Naive thymus-derived CD8-positive, alpha-beta T cell (primary cell): Measurements from ENCODE around the gene FGF13. TPM values are rescaled to one million over a fixed set of nuclear protein-coding genes. Genes with fewer than 3 reads are reported as not detected.

Experiments used
- ATAC-seq, 2 donors: fragments of 150-1000 bp; cut with Tn5 transposase in 1 of 2; sonication (Bioruptor Pico), chemical (Tn5 transposase) in 1 of 2; 1 replicate in 1 of 2; 2 replicates in 1 of 2; pipeline ENCODE4 v1.10.0; 2021; ENCODE audit warnings: mild to moderate bottlenecking in 2 of 2, moderate library complexity in 2 of 2
- POLR2A ChIA-PET: fragments of 350-600 bp; sonication (Branson Sonifier 250); formaldehyde crosslinking; loops from one replicate; lab custom pipeline; 2021; ENCODE audit warnings: antibody characterized with exemption; lab: Charles Lee
- DNase-seq, 10 donors: peaks; one replicate each; pipeline versions ENCODE4 v3.0.0 to v3.0.0-alpha.2; 2020 to 2022
- H3K27ac Mint-ChIP-seq, 10 donors: one replicate each; pipeline ENCODE4 v1.8.0; 2020 to 2022; ENCODE audit warnings: mild to moderate bottlenecking in 10 of 10, mixed read lengths in 10 of 10, moderate library complexity in 4 of 10, inconsistent platforms in 1 of 10
- H3K27me3 Mint-ChIP-seq, 5 donors: one replicate each; pipeline ENCODE4 v1.8.0; 2021 to 2022; ENCODE audit warnings: mixed read lengths in 5 of 5
- H3K36me3 Mint-ChIP-seq, 3 donors: one replicate each; pipeline ENCODE4 v1.8.0; 2020 to 2022; ENCODE audit warnings: mixed read lengths in 3 of 3, mild to moderate bottlenecking in 2 of 3, inconsistent platforms in 1 of 3
- H3K4me1 Mint-ChIP-seq, 4 donors: one replicate each; pipeline ENCODE4 v1.8.0; 2021 to 2022; ENCODE audit warnings: mixed read lengths in 4 of 4
- H3K4me3 Mint-ChIP-seq, 10 donors: one replicate each; pipeline ENCODE4 v1.8.0; 2020 to 2022; ENCODE audit warnings: mild to moderate bottlenecking in 10 of 10, mixed read lengths in 10 of 10, moderate library complexity in 6 of 10, inconsistent platforms in 1 of 10
- H3K9me3 Mint-ChIP-seq, 9 donors: one replicate each; pipeline ENCODE4 v1.8.0; 2020 to 2022; ENCODE audit warnings: mixed read lengths in 9 of 9, mild to moderate bottlenecking in 3 of 9, inconsistent platforms in 1 of 9, moderate library complexity in 1 of 9
- polyA plus RNA-seq, 3 donors: library from polyadenylated mRNA; unstranded; fragments of 300-500 nt; fragmentation: Illumina TruSeq; gene quantifications; one replicate each; pipeline ENCODE4 v1.2.3, GENCODE V29; 2021
- total RNA-seq, 8 experiments: library from RNA in 2 of 8; stranded (reverse) in 2 of 8; gene quantifications; one replicate each; pipeline ENCODE4 v1.2.3 and lab custom pipeline; 2021 to 2026

FGF13 gene
- total and polyA plus RNA-seq, 5 experiments from 2014 or later = not detected

DNA sequence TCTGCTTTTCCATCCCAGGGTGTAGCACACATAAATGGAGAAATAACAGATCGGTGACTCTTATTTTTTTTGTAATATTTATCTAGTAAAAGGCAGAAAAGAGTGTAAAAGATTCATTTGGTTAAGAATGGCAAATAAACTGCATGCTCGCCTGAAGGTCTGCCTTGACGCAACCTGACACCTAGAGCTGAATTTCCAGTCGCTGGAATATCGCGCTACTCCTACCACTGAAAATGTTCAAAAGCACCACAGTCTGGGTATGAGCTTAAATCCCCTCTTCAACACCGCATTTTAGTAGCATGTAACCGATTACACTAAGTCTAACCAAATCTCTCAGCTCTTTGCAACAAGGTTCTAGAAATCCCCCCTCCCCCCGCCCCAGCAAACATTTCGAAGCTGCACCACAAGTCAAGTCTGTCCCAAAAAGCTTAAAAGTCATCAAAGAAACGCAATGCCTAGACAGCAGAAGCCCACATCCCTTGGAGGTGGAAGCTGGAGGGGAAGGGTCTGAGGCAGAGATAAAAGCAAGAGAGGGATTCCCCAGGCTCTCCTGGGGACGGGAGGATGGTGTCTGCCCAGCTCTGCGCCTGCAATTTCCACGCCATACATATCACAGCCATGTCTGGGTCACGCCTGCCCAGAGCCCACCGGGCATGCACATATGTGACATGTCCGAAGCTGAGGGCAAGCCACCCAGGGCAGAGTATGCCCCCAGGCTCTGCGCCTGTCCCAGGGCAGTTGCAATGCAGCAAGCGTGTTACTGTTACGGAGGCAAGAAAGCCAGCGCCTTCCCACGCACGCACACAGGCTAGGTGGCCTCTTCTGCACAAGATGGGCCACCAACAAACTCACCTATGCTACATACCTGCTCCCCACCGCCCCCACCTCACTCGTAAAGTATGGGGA lies 1.4 kb downstream of the FGF13 start:
- POLR2A ChIA-PET = no interaction called here
- H3K4me3 Mint-ChIP-seq = peak overlapping the region in 1 of 10 donors; percentile 31
- H3K9me3 Mint-ChIP-seq = peaks cover 0 to 2% (median 0%) of the 10 kb centered on the region in 9 donors
- ATAC-seq = no peak
- H3K36me3 Mint-ChIP-seq = peaks cover 0 to 2% (median 0%) of the 10 kb centered on the region in 3 donors
- H3K4me1 Mint-ChIP-seq = peaks cover 0 to 2% (median 0%) of the 10 kb centered on the region in 4 donors
- H3K27me3 Mint-ChIP-seq = peaks cover 0 to 40% (median 19%) of the 10 kb centered on the region in 5 donors
- DNase-seq = no peak
- H3K27ac Mint-ChIP-seq = no peak overlapping the region

DNA sequence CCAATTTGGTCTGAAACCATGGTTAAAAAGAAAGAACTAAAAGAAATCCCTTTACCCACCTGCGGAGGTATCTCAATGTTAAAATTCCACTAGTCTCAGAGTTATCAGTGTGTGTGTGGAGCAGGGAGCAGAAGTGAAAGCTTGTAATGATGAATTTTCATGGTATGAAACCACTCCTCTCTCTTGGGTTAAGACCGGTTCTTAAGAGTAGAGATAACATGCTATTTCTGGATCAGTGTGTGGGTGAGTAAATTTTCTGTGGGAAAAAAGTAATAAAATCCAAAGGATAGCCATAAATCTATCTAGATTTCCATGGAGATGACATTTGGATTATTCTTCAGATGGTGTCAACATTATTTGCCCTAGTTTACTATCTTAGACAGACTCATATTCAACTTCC lies 3.2 kb downstream of the FGF13 start:
- Mint-ChIP-seq H3K9me3 (peaks cover 0 to 2% (median 0%) of the 10 kb centered on the region in 9 donors), H3K27ac (no peak overlapping the region), H3K4me3 (no peak overlapping the region), H3K4me1 (no peaks in the 10 kb centered on the region), H3K27me3 (peaks cover 0 to 26% (median 10%) of the 10 kb centered on the region in 5 donors), H3K36me3 (peaks cover 0 to 2% (median 0%) of the 10 kb centered on the region in 3 donors)
- no peak for DNase-seq
- no peak for ATAC-seq
- POLR2A ChIA-PET = no interaction called here

DNA sequence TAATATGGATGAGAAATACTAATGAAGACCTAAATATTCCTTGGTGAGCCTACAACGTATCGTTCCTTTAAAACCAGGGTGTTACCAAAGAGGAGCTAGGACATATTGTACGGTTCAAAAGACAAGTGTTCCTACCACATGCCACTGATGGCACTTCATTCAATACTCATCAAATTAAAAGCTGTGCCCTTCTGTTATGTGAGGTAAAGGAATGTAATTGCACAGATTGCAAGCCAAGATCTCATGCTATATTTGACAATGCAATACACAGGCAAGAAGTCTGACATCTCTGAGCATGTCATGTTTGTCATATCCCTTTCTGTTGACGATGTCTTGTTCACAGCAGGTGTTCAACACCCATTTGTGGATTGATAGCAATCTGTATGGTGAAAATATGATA lies 6.9 kb downstream of the FGF13 start:
- ATAC-seq (no peak), DNase-seq (no peak)
- Mint-ChIP-seq H3K9me3 (no peaks in the 10 kb centered on the region), H3K27ac (no peak overlapping the region), H3K27me3 (peaks cover 0 to 4% (median 0%) of the 10 kb centered on the region in 5 donors), H3K4me3 (no peak overlapping the region), H3K36me3 (peaks cover 0 to 2% (median 0%) of the 10 kb centered on the region in 3 donors), H3K4me1 (peaks cover 0 to 1% (median 0%) of the 10 kb centered on the region in 4 donors)
- POLR2A ChIA-PET = no interaction called here

DNA sequence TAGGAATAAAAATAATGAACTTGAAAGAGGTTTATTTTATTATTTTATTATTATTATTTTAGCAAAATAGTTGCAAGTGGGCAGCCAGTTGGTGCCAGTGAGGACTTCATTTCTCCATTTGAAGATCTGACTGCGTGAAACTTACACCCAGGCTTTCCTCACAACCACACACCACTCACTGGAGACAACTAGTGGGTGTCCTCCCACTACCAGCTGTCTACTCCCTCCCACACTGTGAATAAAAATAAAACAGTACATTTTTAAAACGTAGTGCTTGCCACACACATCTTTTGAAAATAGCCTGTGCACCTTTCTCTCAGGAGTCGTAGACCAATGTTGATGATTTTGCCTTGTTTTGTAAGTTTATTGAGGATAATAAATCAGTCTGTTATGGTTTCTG lies 7.4 kb downstream of the FGF13 start:
- ATAC-seq (no peak), DNase-seq (no peak)
- H3K36me3 Mint-ChIP-seq = peaks cover 0 to 2% (median 0%) of the 10 kb centered on the region in 3 donors
- H3K4me3 Mint-ChIP-seq = no peak overlapping the region
- no peaks in the 10 kb centered on the region for H3K9me3 Mint-ChIP-seq
- H3K27me3 Mint-ChIP-seq = peaks cover 0 to 4% (median 3%) of the 10 kb centered on the region in 5 donors
- peaks cover 0 to 1% (median 0%) of the 10 kb centered on the region in 4 donors for H3K4me1 Mint-ChIP-seq
- POLR2A ChIA-PET = no interaction called here
- H3K27ac Mint-ChIP-seq = no peak overlapping the region

DNA sequence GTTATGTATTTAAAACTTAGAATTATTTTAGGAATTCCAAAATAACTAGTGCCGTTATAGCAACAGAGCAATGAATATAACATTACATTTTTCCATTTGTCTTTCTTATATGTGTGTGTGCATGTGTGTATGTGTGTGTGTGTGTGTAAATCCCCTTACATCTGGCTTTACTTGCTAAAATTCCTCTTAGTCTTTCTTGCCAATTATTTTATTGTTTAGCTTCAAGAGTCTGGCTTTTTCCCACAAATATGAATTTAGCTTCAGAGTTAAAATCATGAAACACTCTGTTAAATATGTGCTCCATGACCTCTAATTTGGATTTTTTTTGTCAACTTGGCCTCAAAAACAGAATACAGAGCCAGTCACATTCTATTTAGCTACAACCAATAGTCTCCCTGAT lies 18.9 kb downstream of the FGF13 start:
- H3K4me3 Mint-ChIP-seq = no peak overlapping the region
- no peaks in the 10 kb centered on the region for H3K36me3 Mint-ChIP-seq
- no peaks in the 10 kb centered on the region for H3K9me3 Mint-ChIP-seq
- H3K27me3 Mint-ChIP-seq = peaks cover 0 to 1% (median 0%) of the 10 kb centered on the region in 5 donors
- POLR2A ChIA-PET = no interaction called here
- DNase-seq = no peak
- ATAC-seq = no peak
- no peaks in the 10 kb centered on the region for H3K4me1 Mint-ChIP-seq
- H3K27ac Mint-ChIP-seq = no peak overlapping the region

DNA sequence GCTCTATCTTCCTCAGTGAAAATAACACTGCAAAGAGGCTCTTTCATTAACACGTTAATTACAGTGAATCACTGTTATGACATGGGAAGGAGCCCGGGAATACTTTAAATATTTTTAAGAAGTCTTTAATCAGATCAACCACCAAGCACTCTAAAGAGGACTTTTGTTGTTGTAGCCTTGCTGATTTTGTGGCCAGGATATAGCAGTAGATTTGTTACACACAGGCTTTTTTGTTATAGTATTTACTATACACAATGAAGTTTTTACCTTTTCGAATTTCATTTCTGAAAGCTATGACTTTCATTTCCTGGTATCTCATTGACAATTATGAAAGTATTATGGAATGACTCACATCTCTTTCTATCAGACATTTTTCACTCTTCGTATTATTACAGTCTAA lies 20.3 kb downstream of the FGF13 start:
- Mint-ChIP-seq H3K27me3 (peaks cover 0 to 1% (median 0%) of the 10 kb centered on the region in 5 donors), H3K36me3 (no peaks in the 10 kb centered on the region), H3K4me3 (no peak overlapping the region), H3K9me3 (no peaks in the 10 kb centered on the region), H3K4me1 (no peaks in the 10 kb centered on the region), H3K27ac (no peak overlapping the region)
- ATAC-seq (no peak), DNase-seq (no peak)
- POLR2A ChIA-PET = no interaction called here

DNA sequence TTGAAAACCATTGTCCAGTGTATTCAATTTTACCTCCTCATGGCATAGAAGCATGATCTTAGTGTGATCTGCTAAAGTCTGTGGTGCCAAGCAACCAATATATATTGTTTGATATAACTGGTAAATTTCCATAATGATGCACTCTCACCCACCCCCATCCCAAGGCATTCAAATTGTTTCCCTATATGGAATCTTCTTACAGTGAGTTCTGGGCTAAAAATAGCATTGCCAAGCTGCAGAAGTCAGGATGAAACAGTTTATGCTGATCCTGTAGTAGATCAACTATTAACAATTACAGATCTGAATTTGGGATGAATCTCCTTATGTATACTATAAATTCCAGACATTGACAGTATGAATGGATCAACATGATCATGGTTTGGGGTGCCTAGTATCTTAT lies 20.9 kb downstream of the FGF13 start:
- Mint-ChIP-seq H3K4me3 (no peak overlapping the region), H3K4me1 (no peaks in the 10 kb centered on the region), H3K9me3 (no peaks in the 10 kb centered on the region), H3K27ac (no peak overlapping the region), H3K27me3 (peaks cover 0 to 1% (median 0%) of the 10 kb centered on the region in 5 donors), H3K36me3 (no peaks in the 10 kb centered on the region)
- DNase-seq = no peak
- no peak for ATAC-seq
- POLR2A ChIA-PET = no interaction called here

DNA sequence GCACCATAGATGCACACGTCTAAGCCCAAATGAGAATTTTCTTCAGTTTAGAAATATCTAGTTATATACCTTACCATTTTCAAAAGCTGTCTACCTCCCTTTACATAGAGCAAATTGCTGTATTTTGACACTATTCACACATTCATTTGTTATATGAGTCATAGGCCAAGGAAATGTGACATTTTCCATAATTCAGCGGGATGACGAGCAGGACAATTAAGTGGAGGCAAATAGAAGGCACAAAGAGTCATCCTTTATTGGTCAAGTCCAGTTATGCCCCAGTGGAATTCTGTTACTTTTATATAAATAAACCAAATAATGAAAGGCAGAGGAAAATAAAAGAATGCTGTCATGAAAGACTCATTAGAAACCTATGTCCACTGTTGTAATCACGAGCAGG lies 27.9 kb downstream of the FGF13 start:
- DNase-seq (no peak), ATAC-seq (no peak)
- Mint-ChIP-seq H3K36me3 (no peaks in the 10 kb centered on the region), H3K4me1 (no peaks in the 10 kb centered on the region), H3K27ac (no peak overlapping the region), H3K27me3 (no peaks in the 10 kb centered on the region), H3K4me3 (no peak overlapping the region), H3K9me3 (peaks cover 0 to 3% (median 0%) of the 10 kb centered on the region in 9 donors)
- POLR2A ChIA-PET = no interaction called here

DNA sequence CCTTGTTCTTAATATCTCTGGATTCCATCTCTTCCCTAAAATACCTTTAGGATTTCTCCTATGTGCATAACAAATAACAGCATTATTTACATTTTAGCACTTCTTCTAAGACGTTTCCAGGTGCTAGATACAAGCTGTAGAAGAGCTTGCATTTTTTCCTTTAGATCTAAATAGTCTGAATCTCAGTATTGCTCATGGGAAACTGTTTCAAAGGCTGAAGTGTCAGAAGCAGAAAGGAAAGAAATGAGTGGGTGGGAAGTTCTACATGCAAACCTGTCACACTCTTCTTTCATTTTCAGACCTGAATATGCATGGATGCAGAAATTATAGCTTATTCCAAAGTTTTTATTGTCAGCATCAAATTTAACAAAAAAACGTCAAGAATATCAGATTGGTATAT lies 41.8 kb downstream of the FGF13 start:
- Mint-ChIP-seq H3K36me3 (no peaks in the 10 kb centered on the region), H3K4me3 (no peak overlapping the region), H3K27me3 (no peaks in the 10 kb centered on the region), H3K4me1 (no peaks in the 10 kb centered on the region), H3K27ac (no peak overlapping the region), H3K9me3 (peaks cover 0 to 7% (median 0%) of the 10 kb centered on the region in 9 donors)
- DNase-seq (no peak), ATAC-seq (no peak)
- POLR2A ChIA-PET = no interaction called here

DNA sequence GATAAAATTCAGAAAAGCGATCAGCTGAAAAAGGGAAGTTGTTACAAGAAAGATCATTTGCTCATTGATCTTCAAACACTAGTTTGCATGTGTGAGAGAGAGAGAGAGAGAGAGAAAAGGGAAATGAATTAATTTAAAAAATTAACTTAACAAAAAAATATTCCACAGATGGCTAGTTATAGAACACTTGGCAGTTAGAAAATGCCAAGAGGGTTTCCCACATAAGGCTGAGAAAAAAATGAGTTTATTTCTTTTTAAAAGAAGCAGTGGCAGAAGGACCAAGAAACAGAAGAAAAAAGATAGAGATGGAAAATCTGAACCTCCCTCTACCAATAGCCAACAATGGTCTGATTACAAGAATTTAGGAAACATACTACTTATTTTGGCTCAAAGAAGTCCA lies 47.1 kb downstream of the FGF13 start:
- Mint-ChIP-seq H3K9me3 (peaks cover 0 to 7% (median 0%) of the 10 kb centered on the region in 9 donors), H3K27me3 (no peaks in the 10 kb centered on the region), H3K4me3 (no peak overlapping the region), H3K36me3 (no peaks in the 10 kb centered on the region), H3K4me1 (no peaks in the 10 kb centered on the region), H3K27ac (no peak overlapping the region)
- POLR2A ChIA-PET = no interaction called here
- DNase-seq = no peak
- ATAC-seq = no peak

DNA sequence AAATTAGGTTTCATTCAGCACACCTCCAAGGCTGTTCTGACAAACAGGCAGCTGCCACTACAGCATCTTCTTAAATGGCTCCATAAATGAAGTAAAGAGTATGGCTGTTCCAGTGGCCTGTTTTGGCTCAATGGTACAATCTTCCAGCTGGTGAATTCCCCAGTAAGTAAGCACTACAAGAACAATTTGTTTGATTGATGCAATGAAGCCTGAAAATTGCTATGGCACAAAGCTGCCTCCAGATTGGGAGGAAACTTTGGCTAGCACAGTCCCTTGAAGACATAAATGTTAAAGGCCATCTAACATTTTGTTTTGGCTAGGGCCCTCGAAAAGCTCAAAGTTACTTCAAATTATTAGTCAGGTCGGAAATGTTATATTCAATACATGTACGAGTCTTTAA lies 47.5 kb downstream of the FGF13 start:
- Mint-ChIP-seq H3K4me1 (no peaks in the 10 kb centered on the region), H3K36me3 (no peaks in the 10 kb centered on the region), H3K27ac (no peak overlapping the region), H3K9me3 (peaks cover 0 to 7% (median 0%) of the 10 kb centered on the region in 9 donors), H3K27me3 (no peaks in the 10 kb centered on the region), H3K4me3 (no peak overlapping the region)
- DNase-seq = no peak
- ATAC-seq = no peak
- POLR2A ChIA-PET = no interaction called here

DNA sequence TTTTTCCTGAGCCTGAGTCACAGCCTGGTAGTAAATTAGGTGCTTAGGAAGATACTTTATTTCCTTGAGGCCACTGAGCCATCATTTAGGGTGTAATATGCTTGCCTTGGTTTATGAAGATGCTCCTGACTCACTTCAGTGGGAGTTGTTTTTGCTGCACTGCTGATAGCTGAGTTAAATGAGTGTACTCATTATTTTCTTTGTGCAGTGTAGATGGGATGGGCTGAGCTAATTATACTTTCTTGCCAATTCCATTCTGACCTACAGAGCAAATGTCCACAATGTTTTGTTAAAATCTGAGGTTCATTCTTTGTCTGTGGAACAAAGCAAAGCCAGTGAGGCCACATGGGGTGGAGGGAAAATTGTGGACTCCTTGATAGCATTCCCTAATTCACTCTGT lies 60.0 kb downstream of the FGF13 start:
- Mint-ChIP-seq H3K27me3 (no peaks in the 10 kb centered on the region), H3K27ac (no peak overlapping the region), H3K4me3 (no peak overlapping the region), H3K9me3 (no peaks in the 10 kb centered on the region), H3K36me3 (no peaks in the 10 kb centered on the region), H3K4me1 (no peaks in the 10 kb centered on the region)
- ATAC-seq = no peak
- POLR2A ChIA-PET = no interaction called here
- DNase-seq = no peak

DNA sequence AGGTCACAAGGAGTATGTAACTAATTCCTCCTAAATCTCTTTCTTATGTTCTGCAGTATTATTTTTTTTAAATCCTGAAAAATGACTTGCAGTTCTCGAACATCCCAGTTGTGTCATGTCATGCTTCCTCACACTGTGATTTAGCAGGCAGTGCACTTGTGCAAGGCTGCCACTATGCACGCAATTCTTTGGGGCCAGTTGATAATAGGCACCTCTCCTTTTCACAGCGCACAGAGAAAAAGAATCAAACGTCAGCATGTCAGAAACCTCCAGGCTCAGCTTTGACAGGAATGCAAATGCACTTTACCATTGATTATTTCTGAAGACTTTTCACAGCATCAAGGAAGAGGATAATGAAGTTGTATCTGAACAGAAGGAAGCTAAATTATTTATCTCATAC lies 62.9 kb downstream of the FGF13 start:
- Mint-ChIP-seq H3K9me3 (no peaks in the 10 kb centered on the region), H3K4me3 (no peak overlapping the region), H3K4me1 (no peaks in the 10 kb centered on the region), H3K36me3 (no peaks in the 10 kb centered on the region), H3K27me3 (no peaks in the 10 kb centered on the region), H3K27ac (no peak overlapping the region)
- no peak for DNase-seq
- POLR2A ChIA-PET = no interaction called here
- no peak for ATAC-seq
